Stimulated activated CD4-positive, alpha-beta T cell treated with anti-CD3 and anti-CD28 coated beads, Interleukin-15, amount 100 ng/mL, for 24 hours (primary cell): Measurements from ENCODE around the gene NLRP14.

Experiments
- DNase-seq: peaks from one replicate; pipeline ENCODE4 v3.0.0-alpha.2; 2020

Gene NLRP14

GRCh38 chr11:7020183-7020917, at the start of gene NLRP14, which contains the start of gene ZNF214:
TSS of gene NLRP14 (plus strand) at chr11:7020479. CDS start at chr11:7038587, 18,108 bp downstream.
TSS of gene ZNF214 (minus strand) at chr11:7020346. CDS start at chr11:7002835, 17,511 bp downstream.
- peak; percentile 32 for DNase-seq

- DNase-seq: no peak
These were observed 40.9 kb upstream of the NLRP14 start for GRCh38 chr11:6979365-6979764.

DNA sequence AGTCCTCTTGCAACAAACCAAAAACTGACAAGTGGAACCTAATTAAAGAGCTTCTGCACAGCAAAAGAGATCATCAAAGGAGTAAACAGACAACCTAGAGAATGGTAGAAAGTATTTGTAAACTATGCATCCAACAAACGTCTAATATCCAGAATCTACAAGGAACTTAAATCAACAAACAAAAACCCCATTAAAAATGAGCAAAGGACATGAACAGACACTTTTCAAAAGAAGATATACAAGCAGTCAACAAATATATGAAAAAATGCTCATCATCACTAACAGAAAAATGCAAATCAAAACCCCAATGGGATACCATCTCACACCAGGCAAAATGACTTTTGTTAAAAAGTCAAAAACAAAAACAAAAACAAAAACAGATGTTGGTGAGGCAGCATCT, 33.8 kb upstream of the NLRP14 start:
- no peak for DNase-seq

DNA sequence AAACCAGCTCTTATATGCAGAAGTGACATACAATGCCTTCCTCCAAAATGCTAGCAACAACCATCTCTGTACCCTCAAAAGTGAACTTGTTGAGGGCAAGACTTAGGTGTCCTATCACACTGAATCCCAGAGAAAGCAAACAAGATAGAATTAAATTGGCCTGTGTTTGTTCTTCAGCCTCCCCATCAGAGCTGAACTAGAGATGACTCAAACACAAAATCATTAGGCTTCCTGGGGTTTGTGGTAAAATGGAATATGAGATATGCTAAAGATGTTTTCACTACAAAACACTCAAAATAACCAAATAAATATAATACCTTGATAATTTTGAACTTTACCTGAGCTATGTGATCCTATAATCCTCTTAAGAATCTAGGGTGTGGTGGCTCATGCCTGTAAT, 31.8 kb upstream of the NLRP14 start:
- no peak for DNase-seq

- DNase-seq: no peak
These were observed 29.1 kb upstream of the NLRP14 start for GRCh38 chr11:6991227-6991626.

- no peak for DNase-seq
These were observed 28.3 kb upstream of the NLRP14 start for GRCh38 chr11:6992026-6992425.

DNA sequence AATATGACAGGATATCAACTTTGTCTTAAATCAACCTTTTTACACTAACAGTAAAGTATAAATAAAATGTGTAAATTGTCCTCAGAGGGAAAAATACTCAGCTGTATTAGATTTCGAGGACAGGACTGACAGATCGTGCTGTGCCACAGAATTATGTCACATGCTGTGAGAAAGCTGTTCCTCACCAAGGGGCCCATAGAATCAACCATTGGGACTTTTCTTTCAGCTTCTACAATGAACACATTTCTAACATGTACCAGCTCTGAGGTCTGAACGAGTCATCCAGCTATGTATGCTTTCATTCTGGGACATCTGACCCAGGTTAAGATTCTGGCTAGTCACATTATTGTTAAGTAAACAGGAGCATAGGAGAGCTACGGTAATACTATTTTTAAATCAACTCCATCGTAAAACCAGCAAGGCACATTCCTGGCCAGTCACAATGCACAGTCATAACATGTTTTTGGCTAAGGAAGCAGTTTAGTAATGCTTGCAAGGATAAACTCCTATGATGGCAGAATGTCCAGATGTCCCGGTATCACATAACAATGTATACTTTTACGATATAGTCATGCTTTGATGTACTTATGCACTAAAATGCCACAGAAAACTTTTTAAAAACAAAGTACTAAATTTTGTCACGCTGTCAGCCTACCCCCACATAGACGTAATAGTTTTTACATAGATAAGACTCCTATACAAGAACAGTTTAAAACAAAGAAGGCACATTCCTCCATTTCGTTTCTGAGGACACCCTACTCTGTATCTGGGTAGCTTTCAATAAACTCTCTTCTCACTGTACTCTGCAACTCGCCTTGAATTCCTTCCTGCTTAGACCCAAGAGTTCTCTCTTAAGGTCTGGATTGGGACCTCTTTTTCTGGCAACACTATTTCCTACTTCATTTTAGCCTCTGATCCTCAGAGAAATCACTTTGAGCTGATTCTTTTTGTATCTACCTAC, 27.5 kb upstream of the NLRP14 start:
- DNase-seq: no peak

- DNase-seq: no peak
These were observed 24.6 kb upstream of the NLRP14 start for GRCh38 chr11:6995703-6996102.

DNA sequence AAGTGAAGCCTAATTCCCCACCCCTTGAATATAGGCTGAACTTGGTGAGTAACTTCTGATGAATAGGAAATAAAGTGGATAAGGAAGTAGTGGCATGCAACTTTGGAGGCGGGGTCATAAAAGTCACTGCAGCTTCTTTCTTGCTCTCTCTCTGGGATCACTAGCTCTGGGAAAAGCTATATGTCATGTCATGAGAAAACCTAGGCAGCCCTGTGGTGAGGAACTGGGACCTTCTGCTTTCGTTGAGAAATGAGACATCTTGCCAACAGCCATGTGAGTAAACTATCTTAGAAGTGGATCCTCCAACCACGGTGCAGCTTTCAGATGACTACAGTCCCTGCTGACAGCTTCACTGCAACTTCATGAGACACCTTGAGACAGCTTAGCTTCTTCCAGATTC, 15.8 kb upstream of the NLRP14 start:
- no peak for DNase-seq

GRCh38 chr11:7014118-7014517, 6.2 kb upstream of the NLRP14 start:
- DNase-seq: no peak

- no peak for DNase-seq
These were observed 4.3 kb upstream of the NLRP14 start for GRCh38 chr11:7016011-7016410.

- DNase-seq: peak; percentile 4
These were observed 638 bp upstream of the NLRP14 start for GRCh38 chr11:7019500-7020182.

DNA sequence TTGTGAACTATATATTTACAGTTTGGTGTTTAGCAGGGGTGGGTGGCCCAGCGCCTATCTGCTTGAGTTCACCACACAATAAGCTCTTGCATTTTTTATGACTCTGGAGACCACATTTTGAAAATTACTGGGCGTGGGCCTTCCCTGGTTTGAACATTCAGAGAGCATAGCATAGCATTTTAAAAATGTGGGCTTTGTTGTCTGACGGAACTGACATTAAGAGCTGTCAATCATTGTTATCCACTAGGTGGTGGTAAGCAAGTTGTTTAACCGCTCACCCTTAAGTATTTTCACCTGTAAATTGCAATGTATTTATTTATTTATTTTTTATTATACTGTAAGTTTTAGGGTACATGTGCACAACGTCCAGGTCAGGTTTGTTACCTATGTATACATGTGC, 1.0 kb downstream of the NLRP14 start:
- DNase-seq: no peak

DNA sequence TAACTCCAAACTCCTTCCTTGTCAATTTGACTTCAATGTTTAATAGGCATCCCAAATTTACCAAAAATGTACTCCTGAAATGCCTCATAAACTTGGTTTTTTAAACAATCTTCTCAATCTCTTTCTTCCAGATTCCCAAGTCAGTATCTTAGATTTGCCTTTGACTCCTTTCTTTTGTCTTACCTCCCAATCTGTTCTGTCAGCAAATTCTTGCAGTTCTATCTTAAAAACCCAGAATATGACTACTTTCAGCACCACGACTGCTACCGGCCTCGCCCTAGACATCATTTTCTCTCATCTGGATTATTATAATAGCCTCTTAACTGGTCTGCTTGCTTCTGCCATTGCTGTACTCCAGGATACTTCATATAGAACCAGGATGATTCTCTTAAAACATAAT, 7.9 kb downstream of the NLRP14 start:
- DNase-seq: no peak

DNA sequence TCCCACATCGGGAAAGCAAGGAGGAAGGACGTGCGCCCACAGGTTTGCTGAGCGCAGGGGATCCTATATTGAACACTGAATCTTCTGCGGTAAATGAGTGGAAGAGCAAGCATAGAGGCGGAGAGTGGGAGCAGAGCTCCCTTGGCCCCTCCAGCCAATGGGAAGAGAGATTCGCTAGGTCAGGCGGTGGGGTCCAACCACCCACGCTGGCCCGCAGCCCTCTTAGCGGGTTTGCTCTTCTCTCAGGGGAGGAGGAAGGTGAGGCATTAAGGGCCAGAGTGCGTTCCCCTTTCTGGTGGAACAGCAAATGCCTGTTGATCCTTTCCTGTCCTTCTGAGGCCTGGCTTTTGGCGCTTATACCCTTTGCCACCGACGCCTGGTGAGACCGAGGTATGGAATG, 10.6 kb downstream of the NLRP14 start:
- no peak for DNase-seq

- no peak for DNase-seq
These were observed 11.2 kb downstream of the NLRP14 start for GRCh38 chr11:7031471-7031871.

DNA sequence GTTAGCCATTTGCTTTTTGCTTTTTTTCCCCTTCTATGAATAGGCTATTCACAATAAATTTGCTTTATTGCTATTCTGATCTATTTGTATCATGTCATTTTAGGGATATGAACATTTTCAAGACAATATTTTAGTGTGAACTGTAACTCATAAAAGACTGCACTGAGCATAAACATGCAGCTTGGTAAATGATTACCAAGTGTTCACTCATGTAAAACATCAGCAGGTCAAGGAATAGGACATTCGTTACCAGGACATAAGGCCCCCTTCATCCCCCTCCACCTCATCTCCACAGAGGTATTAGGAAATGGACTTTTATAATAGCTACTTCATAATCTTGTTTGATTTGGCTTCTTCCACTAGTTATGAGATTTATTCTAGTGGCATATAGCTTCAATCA, 12.4 kb downstream of the NLRP14 start:
- DNase-seq: no peak

DNA sequence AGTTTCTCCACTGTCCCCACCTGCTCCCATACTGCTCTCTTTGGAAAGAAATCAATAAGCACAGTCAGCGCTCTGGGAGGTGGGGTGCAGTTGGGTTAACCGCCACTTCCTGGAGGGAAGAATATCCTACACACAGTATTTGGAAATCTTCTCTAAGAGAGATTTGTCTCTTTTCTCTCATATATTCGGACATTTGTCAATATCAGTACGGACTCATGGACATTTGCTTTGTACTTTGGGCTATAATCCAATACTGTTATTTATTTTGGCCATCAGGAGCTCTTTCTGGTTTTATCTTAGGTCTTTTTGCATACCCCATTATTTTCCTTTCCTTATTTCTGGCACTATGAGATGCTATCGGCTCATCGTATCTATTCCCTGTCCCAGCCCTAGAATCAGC, 13.7 kb downstream of the NLRP14 start:
- DNase-seq: no peak

GRCh38 chr11:7046474-7047175, 26.3 kb downstream of the NLRP14 start:
- DNase-seq: no peak

DNA sequence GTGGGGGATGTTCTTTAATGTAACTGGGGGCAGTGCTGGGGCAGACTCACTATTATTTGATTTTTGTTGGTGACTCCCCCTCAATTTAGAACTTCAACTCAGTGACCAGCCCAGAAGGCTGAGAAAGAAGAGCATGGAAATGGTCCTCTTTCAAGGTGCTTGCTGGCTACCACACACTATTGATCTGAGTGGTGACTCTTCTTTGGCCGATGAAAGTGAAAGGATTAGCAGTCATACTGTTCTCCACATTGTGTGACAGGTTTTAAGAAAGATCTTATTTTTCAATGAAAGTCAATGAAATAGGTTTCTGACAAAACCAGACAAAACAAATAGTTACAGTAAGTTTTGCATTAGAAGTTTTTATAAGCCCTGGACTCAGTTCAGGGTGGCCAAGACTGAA, 29.9 kb downstream of the NLRP14 start:
- no peak for DNase-seq

DNA sequence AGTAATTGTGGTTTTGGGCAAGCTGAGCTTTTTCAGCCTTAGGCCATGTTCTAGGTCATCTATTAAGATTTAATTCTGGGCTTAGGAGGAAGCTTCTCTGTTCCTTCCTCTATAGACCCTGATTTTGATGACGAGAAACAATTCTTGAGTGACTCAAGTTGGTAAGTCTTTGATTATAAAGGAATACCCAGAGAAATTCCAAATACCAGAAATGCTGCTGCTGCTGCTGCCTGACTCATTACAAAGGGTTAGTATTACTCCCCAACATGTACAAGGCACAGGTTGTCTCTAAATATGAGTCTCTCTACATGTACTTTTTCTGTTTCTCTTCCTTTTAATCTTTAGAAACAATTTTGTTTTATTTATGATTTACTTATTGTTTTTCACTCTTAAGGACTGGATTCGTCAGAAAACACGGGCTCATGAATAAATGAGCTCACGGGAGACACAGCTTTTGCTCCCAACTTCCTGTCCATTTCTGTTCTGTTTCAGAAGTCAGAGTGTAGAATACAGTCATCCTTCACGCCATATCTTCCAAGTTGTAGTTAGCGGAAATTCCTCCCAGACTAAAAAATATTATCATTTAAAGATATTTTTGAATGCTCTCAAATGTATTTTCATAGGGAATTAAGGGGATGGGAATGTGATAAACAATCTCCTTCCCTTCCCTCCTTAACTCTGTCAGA, 36.7 kb downstream of the NLRP14 start:
- DNase-seq: no peak

GRCh38 chr11:7057641-7058040, 37.4 kb downstream of the NLRP14 start:
- DNase-seq: no peak
